Stimulated activated CD4-positive, alpha-beta T cell treated with anti-CD3 and anti-CD28 coated beads, TNF-alpha, amount 100 ng/mL, for 48 hours (primary cell): ENCODE measurements around the gene SLPI.

Experiments
- DNase-seq, 3 donors: peaks; one replicate each; pipeline ENCODE4 v3.0.0-alpha.2; 2020; ENCODE audit warnings: low read depth in 3 of 3

SLPI gene

DNA sequence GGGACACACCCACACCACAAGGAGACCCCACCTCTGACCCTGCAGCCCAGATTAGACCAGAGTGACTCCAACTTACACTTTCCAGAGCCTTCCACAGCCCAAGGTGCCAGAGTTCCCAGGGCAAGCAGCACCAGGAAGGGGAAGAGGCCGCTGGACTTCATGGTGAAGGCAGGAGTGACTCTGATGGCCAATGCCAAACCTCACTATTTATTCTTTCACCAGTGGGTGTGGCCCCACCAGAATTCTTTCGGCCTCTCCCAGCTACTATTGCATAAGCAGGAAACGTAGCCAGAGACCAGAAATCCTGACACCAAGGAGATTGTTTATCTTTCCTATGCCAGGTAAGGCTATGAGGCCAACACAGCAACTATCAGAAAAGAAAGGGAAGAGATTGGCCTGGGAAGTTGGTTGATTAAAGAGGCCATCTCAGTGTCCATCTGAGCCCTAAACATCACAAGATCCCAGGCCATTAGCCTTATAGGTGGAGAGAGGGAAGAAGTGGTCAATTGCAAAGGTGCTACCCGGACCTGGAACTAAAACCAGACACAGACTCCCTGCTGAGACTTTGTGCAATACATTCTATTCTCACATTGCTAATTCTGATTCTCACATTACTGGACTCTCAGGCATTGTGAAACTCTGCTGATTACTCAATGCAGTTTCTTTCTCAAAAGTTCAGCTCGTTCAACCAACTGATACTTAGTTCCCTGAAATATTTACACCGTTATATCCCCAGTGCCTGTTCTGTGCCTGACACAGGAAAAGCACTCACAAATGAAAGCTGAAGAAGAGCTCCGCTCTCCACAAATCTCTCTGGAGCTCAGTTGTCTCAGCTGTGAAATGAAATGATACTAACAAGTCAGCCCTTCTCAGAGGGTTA lies at the start of gene SLPI:
TSS of gene SLPI (minus strand) at position 182 of the 880 bp plus-strand sequence. CDS start at position 161, 21 bp downstream.
- no peak for DNase-seq

GRCh38 chr20:45303586-45304463 lies 49.5 kb upstream of the SLPI start:
- DNase-seq: no peak

- DNase-seq: no peak
These were observed 47.5 kb upstream of the SLPI start for GRCh38 chr20:45301824-45302271.

GRCh38 chr20:45300961-45301360 lies 46.6 kb upstream of the SLPI start:
- peak in 2 of 3 donors; percentile 44 to 47 for DNase-seq

DNA sequence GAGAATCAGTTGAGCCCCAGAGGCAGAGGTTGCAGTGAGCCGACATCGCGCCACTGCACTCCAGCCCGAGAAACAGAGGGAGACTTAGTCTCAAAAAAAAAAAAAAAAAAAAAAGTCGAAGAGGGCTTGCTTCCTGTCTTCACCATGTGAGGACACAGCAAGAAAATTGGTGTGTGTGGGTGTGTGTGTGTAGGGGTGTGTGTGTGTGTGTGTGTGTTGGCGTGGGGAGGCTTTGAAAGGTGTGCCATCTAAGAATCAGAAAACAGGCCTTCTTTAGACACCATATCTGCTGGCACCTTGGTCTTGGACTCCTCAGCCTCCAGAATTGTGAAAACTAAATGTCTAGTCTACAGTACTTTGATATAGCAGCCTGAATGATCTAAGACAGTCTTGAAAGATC lies 45.4 kb upstream of the SLPI start:
- DNase-seq: no peak

GRCh38 chr20:45297786-45298497 lies 43.6 kb upstream of the SLPI start:
- DNase-seq: no peak

GRCh38 chr20:45294659-45295058 lies 40.3 kb upstream of the SLPI start:
- no peak for DNase-seq

- no peak for DNase-seq
These were observed 39.6 kb upstream of the SLPI start for GRCh38 chr20:45294003-45294368.

- DNase-seq: peak; percentile 65 to 82 (median 72)
These were observed 39.0 kb upstream of the SLPI start for GRCh38 chr20:45293041-45294002.

GRCh38 chr20:45292343-45292742 lies 38.0 kb upstream of the SLPI start:
- no peak for DNase-seq

DNA sequence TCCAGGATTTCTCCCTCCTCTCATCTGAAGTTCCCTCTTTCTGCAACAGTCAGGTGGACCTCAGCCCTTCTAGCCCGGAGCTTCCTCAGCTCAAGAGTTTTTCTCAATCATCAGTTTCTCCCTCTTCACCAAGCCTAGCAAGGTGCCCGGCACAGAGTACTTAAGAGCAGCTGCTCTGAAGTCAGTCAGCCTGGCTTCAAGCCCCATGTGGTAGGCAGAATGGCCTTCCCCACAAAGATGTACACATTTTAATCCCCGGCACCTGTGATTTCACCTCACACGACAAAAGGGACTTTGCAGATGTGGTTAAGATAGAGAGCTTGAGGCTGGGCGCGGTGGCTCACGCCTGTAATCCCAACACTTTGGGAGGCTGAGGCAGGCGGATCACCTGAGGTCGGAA lies 37.2 kb upstream of the SLPI start:
- no peak for DNase-seq

DNA sequence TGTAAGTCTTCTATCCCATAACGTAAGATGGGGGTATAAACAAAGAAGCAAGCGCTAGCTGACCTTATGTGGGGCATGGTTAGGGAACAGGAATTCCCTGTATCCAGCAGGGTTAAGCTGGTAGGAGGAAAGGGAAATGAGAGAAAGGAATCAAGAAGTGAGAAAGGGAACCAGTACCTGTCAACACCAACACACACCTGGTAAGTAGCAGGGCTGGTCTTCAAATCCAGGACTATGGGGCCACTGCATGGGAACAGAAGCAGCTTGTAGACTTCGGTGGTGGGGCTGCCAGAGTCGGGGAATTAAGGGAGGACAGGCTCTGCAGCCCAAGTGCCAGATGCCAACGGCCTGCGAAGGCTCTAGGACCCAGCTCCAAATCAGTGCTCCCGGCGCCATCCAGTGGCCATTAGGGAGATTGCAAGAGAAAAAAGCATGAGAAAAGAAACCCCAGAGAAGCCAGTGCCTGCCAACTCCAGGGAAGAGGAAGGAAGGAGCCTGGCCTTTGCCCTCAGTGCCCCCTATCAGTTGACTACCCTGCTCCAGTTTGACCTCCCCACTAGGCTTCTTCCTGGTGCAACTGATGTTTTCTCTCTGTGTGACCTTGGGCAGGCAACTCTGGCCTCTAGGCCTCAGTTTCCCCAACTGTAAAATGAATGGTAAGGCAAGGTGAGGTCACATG lies 36.5 kb upstream of the SLPI start:
- peak; percentile 31 to 60 (median 56) for DNase-seq

DNA sequence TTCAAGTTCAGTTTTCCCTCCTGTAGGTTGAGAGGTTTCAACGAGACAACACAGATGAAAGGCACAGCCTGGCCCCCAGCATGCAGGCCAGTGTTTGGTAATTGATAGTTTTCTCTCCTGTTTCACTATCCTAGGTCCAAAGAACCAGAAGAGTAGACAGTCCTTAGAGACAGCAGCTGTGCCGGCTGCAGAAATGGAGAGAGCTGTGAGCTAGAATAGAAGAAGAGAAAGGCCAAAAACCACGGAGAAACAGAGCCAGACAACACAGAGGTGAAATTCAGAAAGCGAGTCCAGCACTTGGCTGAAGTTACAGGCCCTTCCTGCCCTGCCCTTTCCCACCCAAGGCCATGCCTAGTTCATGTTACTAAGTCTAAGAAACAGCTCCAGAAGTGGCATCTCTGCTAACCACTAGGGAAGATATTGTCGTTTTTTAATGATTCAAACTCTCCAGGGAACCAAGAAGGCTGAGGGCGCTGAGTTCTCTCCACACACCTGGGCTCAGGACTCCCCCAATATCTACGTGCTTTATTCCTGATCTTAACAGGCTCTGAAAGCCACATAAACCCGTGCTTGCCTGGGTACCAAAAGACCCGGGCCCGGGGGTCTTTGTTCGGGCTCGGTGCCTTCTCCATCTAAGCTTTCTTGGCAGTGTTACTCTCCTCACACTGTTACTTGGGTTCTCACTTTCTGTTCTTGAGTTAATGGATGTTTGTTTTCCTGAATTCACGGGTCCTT lies 35.7 kb upstream of the SLPI start:
- no peak for DNase-seq

- no peak for DNase-seq
These were observed 34.5 kb upstream of the SLPI start for GRCh38 chr20:45288860-45289259.

DNA sequence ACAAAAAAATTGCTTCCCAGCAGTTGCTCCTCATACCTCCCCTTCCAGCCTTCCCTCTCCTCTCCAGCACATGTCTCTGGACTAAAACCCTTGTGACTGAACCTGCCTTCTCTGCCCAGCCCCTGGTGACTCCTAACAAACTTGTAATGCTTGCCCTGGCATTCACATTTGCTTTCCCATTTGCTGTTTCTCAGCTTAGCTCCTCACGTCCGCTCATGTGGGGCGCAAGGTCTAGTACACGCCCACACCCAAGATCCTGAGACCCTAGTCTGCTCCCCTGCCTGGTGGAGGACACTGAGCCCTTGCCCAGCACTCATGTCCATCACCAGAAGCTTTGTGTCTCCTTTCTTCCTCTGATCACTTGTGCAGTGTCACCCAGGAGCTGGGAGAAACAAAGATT lies 34.0 kb upstream of the SLPI start:
- no peak for DNase-seq

DNA sequence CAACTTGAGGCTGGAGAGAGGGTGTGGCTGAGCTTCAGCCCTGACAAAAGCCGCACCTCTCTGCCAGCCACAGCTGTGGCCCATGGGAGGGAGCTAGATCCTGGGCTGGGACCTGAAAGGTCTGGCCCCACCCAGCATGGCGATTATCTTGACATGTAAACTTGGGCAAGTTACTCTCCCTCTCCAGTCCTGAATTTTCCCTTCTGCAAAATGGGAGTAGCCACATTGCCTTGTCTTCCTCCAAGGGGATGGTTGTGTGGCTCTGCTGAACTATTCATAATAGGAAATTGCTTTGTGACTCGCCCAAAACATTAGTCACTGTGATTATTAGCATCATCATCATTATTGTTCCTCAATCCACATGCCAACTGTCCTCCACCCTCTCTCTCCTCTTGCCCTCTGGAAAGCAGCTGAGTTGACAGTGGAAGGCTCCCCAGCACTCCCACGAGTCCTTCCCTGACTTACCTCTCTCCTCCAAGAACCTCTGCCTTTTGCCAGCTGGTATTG lies 29.2 kb upstream of the SLPI start:
- no peak for DNase-seq

DNA sequence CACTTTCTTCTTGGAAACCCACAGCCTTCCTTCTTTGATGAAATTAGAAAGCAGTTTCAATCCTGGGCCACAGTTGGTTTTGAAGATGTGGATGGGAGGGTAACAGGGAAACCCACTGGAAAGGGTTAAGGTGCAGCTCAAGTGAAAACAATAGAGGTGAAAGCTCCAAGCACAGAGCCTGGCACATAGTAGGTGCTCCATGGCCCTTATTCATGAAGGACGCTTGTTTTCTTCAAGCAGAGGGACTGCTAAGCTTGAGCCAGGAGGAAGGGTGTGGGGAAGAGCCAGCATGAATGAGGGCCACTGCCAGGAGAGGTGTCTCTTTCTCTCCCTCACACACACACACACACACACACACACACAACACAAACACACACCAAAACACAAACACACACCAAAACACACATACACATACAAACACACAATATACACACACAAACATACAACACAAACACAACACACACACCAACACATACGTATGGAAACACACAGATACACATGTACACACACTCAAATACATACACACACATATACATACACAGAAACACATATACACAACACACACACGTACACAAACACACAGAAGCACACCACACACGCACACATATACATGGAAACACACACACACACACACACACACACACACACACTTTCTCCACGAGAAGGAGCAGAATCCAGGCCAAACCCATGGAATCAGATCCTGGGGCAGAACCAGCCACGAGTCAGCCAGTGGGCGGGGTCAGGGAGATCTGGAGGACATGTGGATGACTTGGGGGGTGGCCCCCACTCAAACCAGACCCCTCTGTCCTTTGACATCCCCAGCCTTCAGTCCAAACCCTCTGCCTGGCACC lies 28.6 kb upstream of the SLPI start:
- no peak for DNase-seq

- no peak for DNase-seq
These were observed 25.6 kb upstream of the SLPI start for GRCh38 chr20:45279992-45280391.
